Inflammatory macrophage treated with lipopolysaccharide for 1 hour (primary cell): ENCODE data around the gene DOCK8.

Experiments used
- DNase-seq, 2 donors: peaks; one replicate each; pipeline ENCODE4 v3.0.0-alpha.2; 2020 to 2022

The DOCK8 gene

GRCh38 chr9:270657-271237 lies 56.1 kb downstream of the DOCK8 start:
- DNase-seq: no peak

GRCh38 chr9:272251-273213 lies 57.9 kb downstream of the DOCK8 start:
- peak; percentile 87 to 90 for DNase-seq

- DNase-seq: peak in 1 of 2 donors; percentile 18
These were observed 59.7 kb downstream of the DOCK8 start for GRCh38 chr9:274406-274805.

- no peak for DNase-seq
These were observed 63.1 kb downstream of the DOCK8 start for GRCh38 chr9:277601-278295.

- DNase-seq: peak; percentile 67 to 76
These were observed 64.0 kb downstream of the DOCK8 start for GRCh38 chr9:278651-279050.

GRCh38 chr9:279674-280073 lies 65.0 kb downstream of the DOCK8 start:
- no peak for DNase-seq

GRCh38 chr9:281741-282645 lies 67.3 kb downstream of the DOCK8 start:
- peak; percentile 68 to 71 for DNase-seq

GRCh38 chr9:286071-286740 lies 71.5 kb downstream of the DOCK8 start:
- no peak for DNase-seq

GRCh38 chr9:289121-289520 lies 74.5 kb downstream of the DOCK8 start:
- DNase-seq: no peak

GRCh38 chr9:292915-293314 lies 78.2 kb downstream of the DOCK8 start:
- no peak for DNase-seq

GRCh38 chr9:295576-295975 lies 80.9 kb downstream of the DOCK8 start:
- no peak for DNase-seq

GRCh38 chr9:296411-296810 lies 81.7 kb downstream of the DOCK8 start:
- no peak for DNase-seq

GRCh38 chr9:297104-297972 lies 82.7 kb downstream of the DOCK8 start:
- peak; percentile 88 to 92 for DNase-seq

- DNase-seq: no peak
These were observed 88.8 kb downstream of the DOCK8 start for GRCh38 chr9:303502-303901.

- DNase-seq: no peak
These were observed 89.4 kb downstream of the DOCK8 start for GRCh38 chr9:304106-304505.

- DNase-seq: no peak
These were observed 90.0 kb downstream of the DOCK8 start for GRCh38 chr9:304519-305185.

GRCh38 chr9:306907-307306 lies 92.2 kb downstream of the DOCK8 start:
- DNase-seq: peak; percentile 29 to 48

GRCh38 chr9:311841-312240 lies 97.2 kb downstream of the DOCK8 start:
- DNase-seq: no peak

GRCh38 chr9:312596-313320 lies 98.1 kb downstream of the DOCK8 start:
- DNase-seq: no peak
